Measurements from ENCODE around the gene CD209. TPM values are rescaled to one million over a fixed set of nuclear protein-coding genes. Genes with fewer than 3 reads are reported as not detected.
"Not testable (repeated sequence)": the region's sequence is repeated elsewhere in the genome, so short reads cannot be mapped to it uniquely, and the experiment has no call there.

CD209 gene
- total RNA-seq = 0.32 TPM

- no peak for ATAC-seq
Measured at GRCh38 chr19:7746903-7747884, at the start of gene CD209. CD209 (minus strand) TSS chr19:7747534; CDS start chr19:7747511, 23 bp downstream.

DNA sequence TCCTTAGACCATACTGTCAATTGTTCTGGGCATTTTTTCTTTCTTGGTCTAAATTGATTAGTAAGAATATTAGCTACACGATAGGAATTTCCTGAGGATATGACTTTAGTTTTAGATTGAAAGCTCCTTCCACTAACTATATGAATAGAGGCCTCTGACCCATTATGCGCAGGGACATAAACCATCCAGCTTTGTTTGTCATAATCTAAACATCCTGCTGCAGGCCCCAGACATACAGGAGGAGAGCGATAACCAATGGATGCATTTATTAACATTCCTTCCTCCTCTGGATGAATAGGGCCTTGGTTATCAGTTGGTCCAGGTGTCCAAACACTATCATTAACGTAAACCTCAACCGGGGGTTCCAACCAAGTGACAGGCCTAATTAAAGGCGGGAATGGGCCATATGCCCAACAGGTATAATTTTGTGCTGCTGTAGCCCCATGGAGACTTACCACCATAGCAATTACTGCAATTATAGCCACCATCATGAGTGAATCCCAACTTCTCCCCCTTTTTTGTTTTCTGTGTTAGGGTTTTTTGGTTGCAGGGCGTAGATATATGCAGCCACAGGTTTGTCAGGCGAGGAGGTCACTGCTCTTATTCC, 48.3 kb upstream of the CD209 start:
- no peak for ATAC-seq

DNA sequence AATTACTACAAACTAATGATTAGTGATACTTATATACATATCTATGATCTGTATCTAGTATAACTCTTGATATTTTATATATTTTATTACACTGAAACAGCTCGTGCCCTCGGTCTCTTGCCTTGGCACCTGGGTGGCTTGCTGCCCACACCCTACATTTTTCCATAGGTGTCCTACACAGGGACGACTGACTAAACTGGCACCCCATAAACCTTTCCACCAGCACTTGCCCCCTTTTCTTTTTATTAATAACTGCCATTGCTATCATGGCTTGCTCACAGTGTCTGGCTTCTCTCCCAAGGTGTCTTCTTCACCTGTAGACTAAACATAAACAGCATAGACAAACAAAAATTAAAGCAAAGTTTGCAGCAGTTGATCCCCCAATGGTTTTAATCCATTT, 46.2 kb upstream of the CD209 start:
- no peak for ATAC-seq

- ATAC-seq = not testable (repeated sequence)
Measured at GRCh38 chr19:7792701-7793100, 45.4 kb upstream of the CD209 start.

DNA sequence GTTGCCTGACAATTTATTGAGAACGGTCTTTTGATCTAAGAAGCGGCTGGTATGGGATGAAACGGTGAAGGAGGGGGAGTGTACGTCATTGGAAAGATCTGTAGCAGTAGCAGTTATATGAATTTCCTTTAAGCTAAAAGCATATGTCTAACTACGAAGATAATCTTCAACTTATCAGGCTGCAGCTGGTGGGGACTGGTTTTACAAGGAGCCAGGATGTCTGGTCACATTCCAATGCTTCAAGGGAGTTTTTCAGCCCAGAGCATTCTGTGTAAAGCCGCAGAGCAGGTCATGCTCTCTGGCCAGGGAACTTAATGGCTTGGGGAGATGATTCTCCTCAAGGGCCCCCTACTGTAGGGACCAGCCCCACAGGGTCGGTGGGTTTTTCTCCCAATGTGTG, 44.9 kb upstream of the CD209 start:
- no peak for ATAC-seq

DNA sequence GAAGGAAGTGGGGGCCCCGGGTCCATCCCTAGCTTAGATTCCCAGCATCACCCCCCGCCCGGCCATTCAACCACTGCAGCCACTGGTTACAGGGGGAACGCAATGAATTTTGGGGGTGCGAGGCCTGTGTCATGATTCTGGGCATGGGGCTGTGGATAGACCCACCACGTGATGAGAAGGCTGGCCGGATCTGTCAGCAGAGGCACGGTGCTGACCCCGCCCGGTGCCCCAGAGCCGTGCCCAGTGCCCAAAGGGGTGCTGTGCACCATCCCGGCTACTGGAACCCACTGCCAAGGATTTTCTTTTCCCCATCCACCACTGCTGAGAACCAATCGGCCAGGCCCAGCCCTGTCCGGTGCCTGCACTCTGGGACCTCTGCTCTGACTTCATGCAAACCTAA, 43.1 kb upstream of the CD209 start:
- no peak for ATAC-seq

DNA sequence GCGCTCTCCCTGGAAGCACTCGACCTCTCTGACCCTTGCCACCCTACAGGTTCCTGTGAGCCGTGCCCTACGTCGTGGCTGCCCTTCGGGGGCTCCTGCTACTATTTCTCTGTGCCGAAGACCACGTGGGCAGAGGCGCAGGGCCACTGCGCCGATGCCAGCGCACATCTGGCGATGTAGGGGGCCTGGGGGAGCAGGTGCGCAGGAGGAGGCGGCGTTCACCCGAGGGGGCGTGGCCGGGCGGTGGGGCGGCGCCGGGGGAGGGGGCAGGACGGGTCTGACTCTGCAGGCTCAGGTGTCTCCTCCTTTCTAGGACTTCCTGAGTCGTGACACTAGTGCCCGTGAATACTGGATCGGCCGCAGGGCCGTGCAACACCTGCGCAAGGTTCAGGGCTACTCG, 42.1 kb upstream of the CD209 start:
- peak; percentile 16 for ATAC-seq

DNA sequence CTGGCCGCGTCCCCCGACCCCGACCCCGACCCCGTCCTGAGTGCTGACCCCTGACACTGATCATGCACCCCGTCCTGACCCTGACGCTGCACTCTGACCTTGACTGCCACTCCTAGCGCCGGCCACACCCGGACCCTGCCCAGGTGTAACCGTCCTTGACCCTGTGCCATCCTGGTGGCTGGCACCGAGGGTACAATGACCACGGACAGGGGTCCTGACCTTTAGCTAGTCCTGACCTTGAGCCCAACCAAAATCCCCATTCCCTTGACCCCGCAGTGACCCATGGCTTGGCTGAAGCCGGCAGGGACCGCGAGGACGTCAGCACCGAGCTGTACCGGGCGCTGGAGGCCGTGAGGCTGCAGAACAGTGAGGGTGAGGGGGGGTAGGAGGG, 41.6 kb upstream of the CD209 start:
- ATAC-seq = no peak

DNA sequence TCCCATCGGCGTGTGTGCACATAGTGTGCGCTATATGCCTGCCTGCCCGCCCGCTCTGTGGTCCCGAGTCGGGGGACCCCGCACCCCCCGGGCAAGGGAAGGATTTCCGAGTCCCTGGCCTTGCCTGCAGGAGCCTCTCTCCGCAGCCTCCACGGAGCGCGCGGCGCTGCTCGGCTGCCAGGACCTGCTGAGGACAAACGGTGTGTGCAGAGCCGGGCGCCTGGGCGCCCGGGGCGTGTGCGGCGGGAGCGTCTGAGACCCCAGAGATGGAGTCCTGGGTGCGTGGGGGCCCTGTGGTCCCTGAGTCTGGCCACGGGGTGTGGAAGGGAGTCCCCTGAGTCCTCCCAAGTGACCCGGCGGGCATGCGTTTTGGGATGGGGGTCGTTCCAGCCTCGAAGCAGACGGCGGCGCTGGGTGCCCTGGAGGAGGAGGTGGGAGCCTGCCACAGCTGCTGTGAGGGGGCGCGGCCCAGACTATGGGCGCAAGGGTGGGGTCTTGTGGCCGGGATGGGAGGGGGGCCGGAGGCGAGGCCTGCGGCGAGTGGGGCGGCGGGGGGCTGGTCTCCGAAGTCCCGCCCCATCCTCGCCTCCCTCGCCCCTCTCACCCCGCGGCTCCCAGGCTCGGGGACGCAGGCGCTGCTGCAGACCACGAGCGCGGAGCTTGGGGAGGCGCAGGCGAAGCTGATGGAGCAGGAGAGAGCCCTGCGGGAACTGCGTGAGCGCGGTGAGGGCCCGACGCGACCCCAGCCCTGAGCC, 41.0 kb upstream of the CD209 start:
- no peak for ATAC-seq

- ATAC-seq = no peak
Measured at GRCh38 chr19:7787602-7788177, 40.4 kb upstream of the CD209 start.

DNA sequence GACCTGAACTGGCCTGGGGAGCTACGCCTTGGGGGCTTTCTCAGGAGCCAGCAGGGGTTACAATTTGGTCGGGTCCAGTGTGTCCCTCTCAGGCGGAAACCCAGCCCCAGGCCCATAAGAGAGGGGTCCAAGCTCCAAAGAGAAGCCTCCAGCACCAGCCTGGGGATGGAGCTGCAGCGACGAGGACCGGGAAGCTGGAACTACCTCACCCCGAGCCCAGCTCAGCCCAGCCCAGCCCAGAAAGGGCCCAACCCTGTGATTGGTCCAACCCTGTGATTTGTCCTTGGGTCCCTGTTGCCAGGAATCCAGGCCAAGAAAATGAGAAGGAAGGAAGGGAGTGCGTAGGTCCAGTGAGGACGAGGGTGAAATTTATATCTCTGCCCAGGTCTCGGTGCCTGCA, 39.8 kb upstream of the CD209 start:
- no peak for ATAC-seq

DNA sequence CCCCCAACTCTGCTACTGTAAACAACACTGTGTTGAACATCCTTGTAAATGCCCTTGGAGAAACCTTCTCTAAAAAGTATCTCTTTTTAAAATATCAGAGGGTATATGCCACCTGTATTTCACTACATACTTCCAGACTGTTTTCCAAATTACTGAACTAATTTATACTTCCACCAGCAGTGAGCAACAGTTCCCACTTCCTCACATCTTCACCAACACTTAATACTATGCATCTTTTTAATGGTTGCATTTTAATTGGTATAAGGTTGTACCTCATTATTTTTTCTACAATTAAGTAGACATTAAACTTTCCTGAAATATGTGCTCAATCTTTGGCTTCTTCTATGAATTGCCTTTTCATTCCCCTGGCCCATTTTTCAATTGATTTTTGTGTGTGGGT, 37.5 kb upstream of the CD209 start:
- ATAC-seq = no peak

DNA sequence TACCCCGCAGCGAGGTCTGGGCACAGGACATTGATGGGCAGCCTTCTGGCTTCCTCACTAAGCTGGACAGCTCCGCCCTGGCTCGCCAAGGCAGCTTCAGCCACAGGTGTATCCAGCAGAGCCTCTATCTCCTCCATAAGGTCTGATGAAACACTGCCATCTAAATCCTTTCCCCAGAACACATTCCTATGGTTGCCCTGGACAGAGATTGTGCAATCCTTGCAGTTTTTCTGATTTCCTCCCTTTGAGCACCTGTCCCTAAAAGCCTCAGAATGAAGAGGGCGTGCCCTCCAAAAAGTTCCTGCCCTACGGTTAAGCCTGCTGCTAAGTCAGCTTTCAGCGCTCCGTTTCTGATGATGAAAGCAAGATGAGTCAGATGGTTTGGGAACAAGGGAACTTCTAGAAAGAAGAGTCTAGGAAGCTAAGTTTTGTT, 36.7 kb upstream of the CD209 start:
- peak; percentile 90 for ATAC-seq

GRCh38 chr19:7781157-7781556, 33.8 kb upstream of the CD209 start:
- no peak for ATAC-seq

DNA sequence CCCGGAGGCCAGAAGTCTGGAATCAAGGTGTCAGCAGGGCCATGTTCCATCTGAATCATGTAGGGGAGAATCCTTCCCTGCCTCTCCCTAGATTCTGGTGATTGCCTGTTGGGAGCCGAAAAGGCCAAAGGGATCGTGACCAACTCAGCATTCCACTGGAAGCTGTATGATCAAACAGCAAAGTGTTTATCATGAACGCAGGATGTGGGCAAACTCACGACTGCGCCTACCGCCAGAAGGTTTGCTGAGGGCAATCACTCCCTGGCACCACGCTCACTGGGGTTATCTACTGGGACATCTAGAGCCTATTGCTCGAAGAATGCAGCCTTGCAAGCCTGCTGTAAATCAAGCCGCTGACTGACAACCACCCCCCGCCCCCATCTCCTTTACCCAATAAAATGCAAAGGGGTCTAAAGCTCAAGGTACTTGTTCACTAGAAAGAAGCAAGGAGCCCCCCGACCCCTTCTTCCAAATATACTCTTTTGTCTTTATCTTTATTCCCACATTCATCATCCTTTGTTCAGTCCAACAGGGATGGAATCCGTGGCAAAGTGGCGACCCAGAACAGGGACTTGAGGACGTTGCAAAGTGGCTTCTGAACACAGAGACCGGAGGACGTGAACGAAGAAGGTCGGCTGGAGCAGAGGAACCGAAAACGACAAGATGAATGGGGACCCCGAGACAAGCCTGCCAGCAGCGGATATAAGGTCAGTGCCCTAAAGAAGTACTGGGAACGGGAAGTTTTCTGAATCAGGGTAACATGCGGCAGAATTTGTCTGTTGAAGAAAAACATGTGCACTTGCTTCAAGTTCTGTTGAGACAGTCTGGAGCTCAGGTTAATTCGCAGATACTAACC, 32.5 kb upstream of the CD209 start:
- no peak for ATAC-seq

DNA sequence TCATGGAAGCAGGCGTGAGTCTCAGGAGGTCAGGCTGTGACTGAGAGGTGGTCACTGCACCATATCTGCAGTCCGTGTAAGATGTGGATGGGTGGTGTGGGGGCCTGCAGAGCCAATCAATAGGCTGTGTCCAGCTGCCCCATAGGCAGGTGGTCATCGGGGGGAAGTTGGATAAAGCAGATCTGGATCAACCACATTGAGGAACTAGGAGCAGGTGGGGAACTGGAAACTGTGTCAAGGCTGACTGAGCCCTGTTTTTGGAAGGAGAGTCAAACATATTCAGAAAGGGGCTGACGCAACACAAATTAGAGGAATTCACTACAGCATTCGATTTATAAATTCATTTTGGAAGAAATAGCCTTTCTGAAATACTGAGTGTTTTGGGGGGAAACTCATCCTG, 30.7 kb upstream of the CD209 start:
- no peak for ATAC-seq

GRCh38 chr19:7775761-7776160, 28.4 kb upstream of the CD209 start:
- no peak for ATAC-seq

- no peak for ATAC-seq
Measured at GRCh38 chr19:7773841-7774240, 26.5 kb upstream of the CD209 start.

DNA sequence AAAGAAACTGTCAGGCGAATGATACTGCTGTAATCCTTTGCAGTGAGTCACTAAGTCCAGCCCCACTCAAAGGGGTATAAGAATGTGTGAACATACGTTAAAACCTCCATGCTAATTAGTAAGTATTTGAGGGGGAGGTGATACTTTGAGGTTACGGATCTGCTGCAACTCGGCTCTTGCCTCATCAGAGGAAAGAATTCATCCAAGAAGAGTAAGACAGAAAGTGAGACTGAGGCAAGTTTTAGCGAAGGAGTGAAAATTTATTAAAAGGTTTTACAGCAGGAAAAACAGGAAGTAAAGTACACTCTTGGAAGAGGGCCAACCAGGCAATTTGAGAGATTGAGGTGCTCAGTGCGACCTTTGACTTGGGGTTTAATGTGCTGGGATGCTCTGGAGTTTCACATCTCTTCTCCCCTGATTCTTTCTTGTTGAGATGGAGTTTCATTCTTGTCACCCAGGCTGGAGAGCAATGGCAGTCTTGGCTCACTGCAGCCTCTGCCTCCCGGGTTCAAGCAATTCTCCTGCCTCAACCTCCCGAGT, 25.5 kb upstream of the CD209 start:
- no peak for ATAC-seq

GRCh38 chr19:7771072-7771471, 23.7 kb upstream of the CD209 start:
- ATAC-seq = no peak

DNA sequence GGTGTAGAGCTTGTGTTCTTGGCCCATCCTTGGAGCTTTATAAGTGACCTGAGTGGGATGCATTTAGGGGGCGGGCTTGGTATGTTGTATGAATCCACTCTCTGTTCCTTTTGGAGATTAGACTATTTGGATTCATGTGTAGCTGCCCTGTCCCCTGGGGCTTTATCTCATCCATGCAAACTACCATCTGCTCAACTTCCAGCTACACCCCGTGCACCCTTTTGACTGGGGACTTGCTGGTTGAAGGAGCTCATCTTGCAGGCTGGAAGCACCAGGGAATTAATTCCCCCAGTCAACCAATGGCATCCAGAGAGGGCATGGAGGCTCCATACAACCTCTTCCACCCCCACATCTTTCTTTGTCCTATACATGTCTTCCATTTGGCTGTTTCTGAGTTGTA, 21.8 kb upstream of the CD209 start:
- no peak for ATAC-seq

- ATAC-seq = no peak
Measured at GRCh38 chr19:7767487-7767886, 20.2 kb upstream of the CD209 start.
